CD14-positive monocyte (primary cell): Measurements from ENCODE around the gene ZMYND15. TPM values are rescaled to one million over a fixed set of nuclear protein-coding genes. Genes with fewer than 3 reads are reported as not detected.

ENCODE experiments used
- DNase-seq, 3 donors: peaks; one replicate each; pipeline ENCODE4 v3.0.0-alpha.2; 2011 to 2022
- H2AFZ ChIP-seq: 2 replicates; pipeline ENCODE4 v1.6.0; 2012; ENCODE audit warnings: mild to moderate bottlenecking, low read depth, low read length, inconsistent platforms; ENCODE audit not compliant: insufficient read depth, poor library complexity, severe bottlenecking
- H3K27ac ChIP-seq, 2 donors: 1 replicate in 1 of 2; 2 replicates in 1 of 2; pipeline ENCODE4 v1.5.1; 2012 to 2013; ENCODE audit warnings: low read length in 2 of 2, control low read depth in 1 of 2, inconsistent platforms in 1 of 2, low read depth in 1 of 2, mild to moderate bottlenecking in 1 of 2
- H3K27me3 ChIP-seq, 2 donors: one replicate each; pipeline versions ENCODE4 v1.6.0 to v1.6.1; 2011 to 2013; ENCODE audit warnings: low read length in 2 of 2; ENCODE audit not compliant: control insufficient read depth in 2 of 2, insufficient read depth in 2 of 2
- H3K36me3 ChIP-seq, 2 donors: replicated peaks in 1 of 2; 1 replicate in 1 of 2; 2 replicates in 1 of 2; pipeline versions ENCODE4 v1.5.1 to v1.6.1; 2012 to 2013; ENCODE audit warnings: low read length in 2 of 2, control low read depth in 1 of 2, inconsistent platforms in 1 of 2, mild to moderate bottlenecking in 1 of 2; ENCODE audit not compliant: insufficient read depth in 2 of 2, control insufficient read depth in 1 of 2
- H3K4me1 ChIP-seq, 2 donors: 1 replicate in 1 of 2; 2 replicates in 1 of 2; pipeline versions ENCODE4 v1.5.1 to v1.6.1; 2012 to 2013; ENCODE audit warnings: low read length in 2 of 2, control low read depth in 1 of 2, inconsistent platforms in 1 of 2, mild to moderate bottlenecking in 1 of 2, moderate library complexity in 1 of 2; ENCODE audit not compliant: insufficient read depth in 2 of 2, control insufficient read depth in 1 of 2
- H3K4me2 ChIP-seq: replicated peaks from 2 replicates; pipeline ENCODE3; 2012; ENCODE audit warnings: low read length, moderate library complexity, mild to moderate bottlenecking; ENCODE audit not compliant: poor library complexity, severe bottlenecking; ENCODE audit errors: extremely low read depth
- H3K4me3 ChIP-seq, 3 experiments: fragments of 200-600 bp in 1 of 3; sonication (generic) in 1 of 3; replicated peaks in 1 of 3; 1 replicate in 2 of 3; 2 replicates in 1 of 3; pipeline ENCODE4 v1.5.1; 2011 to 2013; ENCODE audit warnings: low read length in 3 of 3, mild to moderate bottlenecking in 3 of 3, control low read depth in 2 of 3, low read depth in 2 of 3, inconsistent platforms in 1 of 3, moderate library complexity in 1 of 3
- H3K79me2 ChIP-seq: 2 replicates; pipeline ENCODE4 v1.6.0; 2012; ENCODE audit warnings: mild to moderate bottlenecking, control low read depth, inconsistent platforms, low read length, moderate library complexity; ENCODE audit not compliant: insufficient read depth
- H3K9ac ChIP-seq: 2 replicates; pipeline ENCODE4 v1.6.0; 2017; ENCODE audit warnings: low read length, mild to moderate bottlenecking; ENCODE audit not compliant: insufficient read depth, poor library complexity, severe bottlenecking
- H3K9me3 ChIP-seq, 2 donors: replicated peaks in 1 of 2; 1 replicate in 1 of 2; 2 replicates in 1 of 2; pipeline versions ENCODE4 v1.5.1 to v1.6.1; 2012 to 2013; ENCODE audit warnings: low read length in 2 of 2, control low read depth in 1 of 2; ENCODE audit not compliant: control insufficient read depth in 1 of 2, insufficient read depth in 1 of 2
- H4K20me1 ChIP-seq: 2 replicates; pipeline ENCODE4 v1.6.0; 2012; ENCODE audit warnings: mild to moderate bottlenecking, low read length, control low read depth, moderate library complexity; ENCODE audit not compliant: insufficient read depth
- H3K27ac Mint-ChIP-seq, 7 donors: one replicate each; pipeline ENCODE4 v1.8.0; 2020; ENCODE audit warnings: mild to moderate bottlenecking in 7 of 7, mixed read lengths in 7 of 7, moderate library complexity in 6 of 7, inconsistent platforms in 2 of 7
- H3K27me3 Mint-ChIP-seq, 3 donors: one replicate each; pipeline ENCODE4 v1.8.0; 2021 to 2022; ENCODE audit warnings: low read depth in 3 of 3, mild to moderate bottlenecking in 3 of 3, mixed read lengths in 3 of 3, moderate library complexity in 3 of 3, inconsistent platforms in 1 of 3
- H3K36me3 Mint-ChIP-seq, 2 donors: one replicate each; pipeline ENCODE4 v1.8.0; 2020; ENCODE audit warnings: mixed read lengths in 2 of 2, inconsistent platforms in 1 of 2, mild to moderate bottlenecking in 1 of 2
- H3K4me1 Mint-ChIP-seq: one replicate; pipeline ENCODE4 v1.8.0; 2020; ENCODE audit warnings: mild to moderate bottlenecking, mixed read lengths
- H3K4me3 Mint-ChIP-seq, 2 donors: one replicate each; pipeline ENCODE4 v1.8.0; 2020; ENCODE audit warnings: mild to moderate bottlenecking in 2 of 2, mixed read lengths in 2 of 2, moderate library complexity in 1 of 2
- H3K9me3 Mint-ChIP-seq, 7 donors: one replicate each; pipeline ENCODE4 v1.8.0; 2020 to 2022; ENCODE audit warnings: mixed read lengths in 7 of 7, mild to moderate bottlenecking in 6 of 7, moderate library complexity in 6 of 7, inconsistent platforms in 2 of 7
- WGBS: methylation state at CpG from one replicate; pipeline ENCODE4 v1.1.5; 2013; ENCODE audit warnings: missing lambda C conversion rate; ENCODE audit not compliant: insufficient coverage; 5-methylcytosine and 5-hydroxymethylcytosine counted together
- intact Hi-C, 2 donors: fragments of 100-400 bp; cut with micrococcal nuclease; formaldehyde crosslinking; loops; one replicate each; pipeline versions ENCODE4 v1.15.0 to v1.15.1; 2023
- polyA plus RNA-seq, 3 donors: library from polyadenylated mRNA; depleted of rRNA in 1 of 3; unstranded in 2 of 3; stranded (reverse) in 1 of 3; fragments of 300-500 nt in 2 of 3; fragments of >200 nt in 1 of 3; fragmentation: Illumina TruSeq in 2 of 3; gene quantifications; 1 replicate in 2 of 3; 2 replicates in 1 of 3; pipeline ENCODE4 v1.2.3, GENCODE V29; 2012 to 2021
- TF ChIP-seq, protein P1 (sequence below): fragments of 200-600 bp; IDR thresholded peaks from one replicate; pipeline ENCODE4 v1.8.0; 2022; ENCODE audit warnings: antibody characterized with exemption, mild to moderate bottlenecking

The ZMYND15 gene
- polyA plus RNA-seq, 3 donors = 0.97 to 13.6 (median 1.2) TPM

DNA sequence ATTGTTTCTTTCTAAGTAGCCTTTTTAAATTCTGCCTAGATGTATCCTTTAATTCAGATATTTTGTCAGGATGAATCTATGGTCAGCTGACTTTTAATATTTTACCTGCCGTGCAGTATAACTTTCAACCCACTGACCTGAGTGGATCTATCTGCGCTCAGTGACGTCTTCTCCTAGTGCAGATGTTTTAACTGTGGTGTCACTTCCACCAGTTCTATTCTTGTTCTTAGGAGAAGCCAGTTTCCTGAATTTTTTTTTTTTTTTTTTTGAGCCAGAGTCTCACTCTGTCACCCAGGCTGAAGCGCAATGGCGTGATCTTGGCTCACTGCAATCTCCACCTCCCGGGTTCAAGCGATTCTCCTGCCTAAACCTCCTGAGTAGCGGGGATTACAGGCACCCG is 27.1 kb downstream of the ZMYND15 start:
- Histone ChIP-seq H3K36me3 (no peaks in the 10 kb centered on the region), H3K4me1 (peaks cover 78 to 86% of the 10 kb centered on the region in 2 donors), H3K9ac (peak overlapping the region; percentile 66), H3K9me3 (no peaks in the 10 kb centered on the region), H3K79me2 (no peaks in the 10 kb centered on the region), H3K4me3 (peak overlapping the region in 1 of 3 experiments; percentile 29), H3K27ac (peak overlapping the region; percentile 98), H2AFZ (no peak overlapping the region), H3K4me2 (peak overlapping the region; percentile 44), H4K20me1 (no peaks in the 10 kb centered on the region), H3K27me3 (no peaks in the 10 kb centered on the region)
- Mint-ChIP-seq H3K27ac (peak overlapping the region; percentile 98 to 99 (median 99)), H3K4me1 (peaks cover 62% of the 10 kb centered on the region), H3K27me3 (peaks cover 2 to 8% (median 2%) of the 10 kb centered on the region in 3 donors), H3K9me3 (peaks cover 0 to 4% (median 0%) of the 10 kb centered on the region in 7 donors), H3K4me3 (peak overlapping the region in 1 of 2 donors; percentile 51), H3K36me3 (peaks cover 0 to 5% of the 10 kb centered on the region in 2 donors)
- peak; percentile 70 to 80 (median 76) for DNase-seq
- TF ChIP-seq, protein P1, sequence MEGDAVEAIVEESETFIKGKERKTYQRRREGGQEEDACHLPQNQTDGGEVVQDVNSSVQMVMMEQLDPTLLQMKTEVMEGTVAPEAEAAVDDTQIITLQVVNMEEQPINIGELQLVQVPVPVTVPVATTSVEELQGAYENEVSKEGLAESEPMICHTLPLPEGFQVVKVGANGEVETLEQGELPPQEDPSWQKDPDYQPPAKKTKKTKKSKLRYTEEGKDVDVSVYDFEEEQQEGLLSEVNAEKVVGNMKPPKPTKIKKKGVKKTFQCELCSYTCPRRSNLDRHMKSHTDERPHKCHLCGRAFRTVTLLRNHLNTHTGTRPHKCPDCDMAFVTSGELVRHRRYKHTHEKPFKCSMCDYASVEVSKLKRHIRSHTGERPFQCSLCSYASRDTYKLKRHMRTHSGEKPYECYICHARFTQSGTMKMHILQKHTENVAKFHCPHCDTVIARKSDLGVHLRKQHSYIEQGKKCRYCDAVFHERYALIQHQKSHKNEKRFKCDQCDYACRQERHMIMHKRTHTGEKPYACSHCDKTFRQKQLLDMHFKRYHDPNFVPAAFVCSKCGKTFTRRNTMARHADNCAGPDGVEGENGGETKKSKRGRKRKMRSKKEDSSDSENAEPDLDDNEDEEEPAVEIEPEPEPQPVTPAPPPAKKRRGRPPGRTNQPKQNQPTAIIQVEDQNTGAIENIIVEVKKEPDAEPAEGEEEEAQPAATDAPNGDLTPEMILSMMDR = no peak
- intact Hi-C loops = loop anchor here (1.0 to 5.0 kb wide), 3 partner anchors 30 to 181 kb away; partner anchors contain the start of genes MED11 (in 1 of the 2) and PFN1 (in 1 of the 2)
- WGBS = no CpG with 5 or more reads among the region's 9 CpGs

DNA sequence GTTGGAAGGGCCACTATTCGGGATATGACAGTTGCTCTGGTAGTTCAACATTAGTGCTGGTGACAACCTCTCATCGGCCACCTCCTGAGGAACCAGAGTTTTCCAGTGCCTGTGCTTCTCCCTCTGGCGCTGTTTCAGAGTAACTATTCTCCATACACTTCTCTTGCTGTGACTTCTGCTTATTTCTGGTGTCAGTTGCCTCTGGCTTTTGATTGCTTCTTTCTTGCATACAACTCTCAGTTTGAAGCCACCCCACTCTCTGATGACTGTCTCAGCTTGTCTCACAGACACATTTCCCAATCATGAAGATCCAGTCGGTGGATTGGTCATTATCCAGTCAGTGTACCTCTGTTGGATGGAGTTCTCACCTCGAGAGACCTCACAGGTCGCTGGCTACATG is 28.7 kb downstream of the ZMYND15 start:
- peak; percentile 85 to 90 (median 87) for DNase-seq
- H3K36me3 Mint-ChIP-seq = peaks cover 0 to 6% of the 10 kb centered on the region in 2 donors

More for the DNA sequence above, 28.7 kb downstream of the ZMYND15 start:
- Histone ChIP-seq H3K27me3 (no peaks in the 10 kb centered on the region), H3K27ac (peak overlapping the region; percentile 82 to 98), H3K4me3 (no peak overlapping the region), H3K79me2 (no peaks in the 10 kb centered on the region), H4K20me1 (no peaks in the 10 kb centered on the region), H3K4me2 (peak overlapping the region; percentile 23), H3K9ac (peak overlapping the region; percentile 37), H3K36me3 (no peaks in the 10 kb centered on the region), H2AFZ (no peak overlapping the region), H3K4me1 (peaks cover 78 to 85% of the 10 kb centered on the region in 2 donors), H3K9me3 (no peaks in the 10 kb centered on the region)
- Mint-ChIP-seq H3K4me1 (peaks cover 65% of the 10 kb centered on the region), H3K27ac (peak overlapping the region; percentile 94 to 99 (median 99)), H3K9me3 (peaks cover 0 to 4% (median 0%) of the 10 kb centered on the region in 7 donors), H3K4me3 (peak overlapping the region in 1 of 2 donors; percentile 53), H3K27me3 (peaks cover 2 to 15% (median 12%) of the 10 kb centered on the region in 3 donors)
- intact Hi-C loops = loop anchor here (2.0 to 5.0 kb wide), 3 partner anchors 21 to 179 kb away; partner anchors contain the start of genes GLTPD2 (in 1 of the 2), MED11 (in 1 of the 2) and PFN1 (in 1 of the 2)
- WGBS = 63% methylated on average over 3 of the region's 6 CpGs
- TF ChIP-seq, protein P1 = no peak
